ENCODE measurements around the gene KPNB1.

DNA sequence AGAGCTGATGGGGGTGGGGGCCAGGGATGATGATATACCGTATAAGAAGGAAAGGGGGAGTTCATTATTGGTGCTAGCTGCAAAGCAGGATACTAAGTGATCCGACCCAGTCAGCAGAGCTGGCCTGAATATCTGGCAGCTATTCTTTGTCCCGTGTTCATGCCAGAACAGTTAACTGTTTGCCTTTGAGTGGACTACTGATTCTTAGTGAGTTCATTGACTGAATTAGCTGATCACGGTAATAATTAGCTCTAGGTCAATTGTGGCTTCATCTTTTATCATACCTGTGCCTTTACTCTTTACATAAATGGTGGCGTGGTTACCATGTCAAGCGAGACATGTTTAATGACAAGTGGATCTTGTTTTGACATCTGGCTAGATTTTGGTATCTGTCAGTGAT, 5.3 kb downstream of the KPNB1 start:
- TF ChIP-seq, protein P1, sequence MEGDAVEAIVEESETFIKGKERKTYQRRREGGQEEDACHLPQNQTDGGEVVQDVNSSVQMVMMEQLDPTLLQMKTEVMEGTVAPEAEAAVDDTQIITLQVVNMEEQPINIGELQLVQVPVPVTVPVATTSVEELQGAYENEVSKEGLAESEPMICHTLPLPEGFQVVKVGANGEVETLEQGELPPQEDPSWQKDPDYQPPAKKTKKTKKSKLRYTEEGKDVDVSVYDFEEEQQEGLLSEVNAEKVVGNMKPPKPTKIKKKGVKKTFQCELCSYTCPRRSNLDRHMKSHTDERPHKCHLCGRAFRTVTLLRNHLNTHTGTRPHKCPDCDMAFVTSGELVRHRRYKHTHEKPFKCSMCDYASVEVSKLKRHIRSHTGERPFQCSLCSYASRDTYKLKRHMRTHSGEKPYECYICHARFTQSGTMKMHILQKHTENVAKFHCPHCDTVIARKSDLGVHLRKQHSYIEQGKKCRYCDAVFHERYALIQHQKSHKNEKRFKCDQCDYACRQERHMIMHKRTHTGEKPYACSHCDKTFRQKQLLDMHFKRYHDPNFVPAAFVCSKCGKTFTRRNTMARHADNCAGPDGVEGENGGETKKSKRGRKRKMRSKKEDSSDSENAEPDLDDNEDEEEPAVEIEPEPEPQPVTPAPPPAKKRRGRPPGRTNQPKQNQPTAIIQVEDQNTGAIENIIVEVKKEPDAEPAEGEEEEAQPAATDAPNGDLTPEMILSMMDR (conservative IDR thresholded peaks at IDR 0.05; ENCODE audit: low read depth, low read length) = no peak
- TF ChIP-seq POLR2A (IDR thresholded peaks at IDR 0.05; ENCODE audit: low read depth, low read length) (no peak), RAD21 (IDR thresholded peaks at IDR 0.05; ENCODE audit: low read length) (no peak), MAFK (IDR thresholded peaks at IDR 0.05; ENCODE audit: low read depth, low read length) (no peak), MXI1 (IDR thresholded peaks at IDR 0.05; ENCODE audit: borderline replicate concordance, low read depth, low read length) (no peak), BHLHE40 (IDR thresholded peaks at IDR 0.05; ENCODE audit: low read depth, low read length) (no peak), RCOR1 (IDR thresholded peaks at IDR 0.05; ENCODE audit: insufficient replicate concordance, low read length) (no peak)

Measured in IMR-90 (cell line).